ENCODE results near the gene PRICKLE3.
"Not testable (repeated sequence)": the region's sequence is repeated elsewhere in the genome, so short reads cannot be mapped to it uniquely, and the experiment has no call there.

The PRICKLE3 gene

DNA sequence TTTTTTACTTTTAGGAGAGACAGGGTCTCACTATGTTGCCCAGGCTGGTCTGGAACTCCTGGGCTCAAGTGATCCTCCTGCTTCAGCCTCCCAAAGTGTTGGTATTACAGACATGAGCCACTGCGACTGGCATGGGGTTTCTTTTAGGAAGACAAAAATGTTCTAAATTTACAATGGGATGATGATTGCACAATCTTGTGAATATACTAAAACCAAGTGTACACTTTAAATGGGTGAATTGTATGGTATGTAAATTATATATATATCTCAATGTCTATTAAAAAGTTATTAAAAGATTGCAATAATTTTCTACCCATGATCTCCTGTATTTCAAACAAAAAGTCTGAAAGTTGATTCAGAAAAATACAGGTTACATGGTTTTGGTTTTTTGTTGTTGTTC lies 32.7 kb downstream of the PRICKLE3 start:
- Histone ChIP-seq H3K9ac (no peak overlapping the region), H3K27ac (no peak overlapping the region), H3K4me1 (no peaks in the 10 kb centered on the region), H3K36me3 (ENCODE audit: control insufficient read depth, insufficient read depth, low read length) (no peaks in the 10 kb centered on the region), H3K4me2 (ENCODE audit: low read length) (no peak overlapping the region), H3K27me3 (ENCODE audit: control insufficient read depth, insufficient read depth, low read length) (no peaks in the 10 kb centered on the region), H2AFZ (no peak overlapping the region), H3K79me2 (no peaks in the 10 kb centered on the region), H3K9me3 (ENCODE audit: control insufficient read depth, low read length) (no peaks in the 10 kb centered on the region), H3K4me3 (ENCODE audit: low read depth, low read length) (no peak overlapping the region)
- TF ChIP-seq, protein P1, sequence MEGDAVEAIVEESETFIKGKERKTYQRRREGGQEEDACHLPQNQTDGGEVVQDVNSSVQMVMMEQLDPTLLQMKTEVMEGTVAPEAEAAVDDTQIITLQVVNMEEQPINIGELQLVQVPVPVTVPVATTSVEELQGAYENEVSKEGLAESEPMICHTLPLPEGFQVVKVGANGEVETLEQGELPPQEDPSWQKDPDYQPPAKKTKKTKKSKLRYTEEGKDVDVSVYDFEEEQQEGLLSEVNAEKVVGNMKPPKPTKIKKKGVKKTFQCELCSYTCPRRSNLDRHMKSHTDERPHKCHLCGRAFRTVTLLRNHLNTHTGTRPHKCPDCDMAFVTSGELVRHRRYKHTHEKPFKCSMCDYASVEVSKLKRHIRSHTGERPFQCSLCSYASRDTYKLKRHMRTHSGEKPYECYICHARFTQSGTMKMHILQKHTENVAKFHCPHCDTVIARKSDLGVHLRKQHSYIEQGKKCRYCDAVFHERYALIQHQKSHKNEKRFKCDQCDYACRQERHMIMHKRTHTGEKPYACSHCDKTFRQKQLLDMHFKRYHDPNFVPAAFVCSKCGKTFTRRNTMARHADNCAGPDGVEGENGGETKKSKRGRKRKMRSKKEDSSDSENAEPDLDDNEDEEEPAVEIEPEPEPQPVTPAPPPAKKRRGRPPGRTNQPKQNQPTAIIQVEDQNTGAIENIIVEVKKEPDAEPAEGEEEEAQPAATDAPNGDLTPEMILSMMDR (IDR thresholded peaks at IDR 0.05), result no peak

DNA sequence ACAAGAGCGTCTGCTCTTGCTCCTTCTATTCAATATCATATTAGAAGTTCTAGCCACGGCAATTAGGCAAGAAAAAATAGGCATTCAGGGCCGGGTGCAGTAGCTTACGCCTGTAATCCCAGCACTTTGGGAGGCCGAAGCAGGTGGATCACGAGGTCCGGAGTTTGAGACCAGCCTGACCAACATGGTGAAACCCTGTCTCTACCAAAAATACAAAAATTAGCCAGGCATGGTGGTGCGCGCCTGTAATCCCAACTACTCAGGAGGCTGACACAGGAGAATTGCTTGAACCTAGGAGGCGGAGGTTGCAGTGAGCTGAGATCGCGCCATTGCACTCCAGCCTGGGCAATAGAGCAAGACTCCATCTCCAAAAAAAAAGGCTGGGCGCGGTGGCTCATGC lies 36.9 kb downstream of the PRICKLE3 start:
- H3K9ac ChIP-seq; H3K27me3 ChIP-seq (ENCODE audit: control insufficient read depth, insufficient read depth, low read length); H3K79me2 ChIP-seq; H3K36me3 ChIP-seq (ENCODE audit: control insufficient read depth, insufficient read depth, low read length); H2AFZ ChIP-seq; H3K9me3 ChIP-seq (ENCODE audit: control insufficient read depth, low read length); H3K27ac ChIP-seq; H3K4me1 ChIP-seq; H3K4me2 ChIP-seq (ENCODE audit: low read length); H3K4me3 ChIP-seq (ENCODE audit: low read depth, low read length): not testable (repeated sequence)

DNA sequence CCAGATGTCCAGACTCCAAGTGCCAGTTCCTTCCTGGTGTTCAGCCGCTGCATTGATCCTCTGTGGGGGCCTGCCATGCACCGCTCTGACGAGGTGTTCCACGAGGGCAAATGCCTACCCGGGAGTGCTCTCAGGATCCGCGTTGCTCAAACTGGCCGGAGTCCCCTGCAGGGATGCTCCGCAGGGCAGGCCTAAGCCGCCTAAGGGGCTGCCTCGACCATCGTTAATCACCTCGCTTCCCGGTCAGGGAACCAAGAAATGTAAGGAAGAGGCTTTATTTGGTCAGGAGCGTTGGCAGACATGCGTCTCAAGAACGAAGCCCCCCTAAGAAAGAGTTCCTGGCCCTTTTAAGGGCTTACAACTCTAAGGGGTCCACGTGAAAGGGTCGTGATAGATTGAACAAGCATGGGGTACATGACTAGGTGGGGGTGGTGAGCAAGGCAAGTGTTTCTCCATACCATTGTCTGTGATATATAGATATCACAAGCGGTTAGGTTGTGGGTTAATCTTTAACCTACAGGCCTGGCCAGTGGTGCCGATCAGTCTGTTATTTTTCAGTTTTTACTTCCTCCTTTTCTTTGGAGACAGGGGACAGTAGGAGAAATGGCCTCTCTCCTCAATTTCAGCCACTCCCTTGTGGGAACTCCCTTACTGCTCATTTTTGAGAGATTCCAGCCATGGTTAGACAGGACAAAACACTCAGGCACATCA lies 37.6 kb downstream of the PRICKLE3 start:
- H3K36me3 ChIP-seq (ENCODE audit: control insufficient read depth, insufficient read depth, low read length); H2AFZ ChIP-seq; H3K27me3 ChIP-seq (ENCODE audit: control insufficient read depth, insufficient read depth, low read length); H3K4me3 ChIP-seq (ENCODE audit: low read depth, low read length); H3K27ac ChIP-seq; H3K79me2 ChIP-seq; H3K4me1 ChIP-seq; H3K9ac ChIP-seq; H3K9me3 ChIP-seq (ENCODE audit: control insufficient read depth, low read length); H3K4me2 ChIP-seq (ENCODE audit: low read length): not testable (repeated sequence)

DNA sequence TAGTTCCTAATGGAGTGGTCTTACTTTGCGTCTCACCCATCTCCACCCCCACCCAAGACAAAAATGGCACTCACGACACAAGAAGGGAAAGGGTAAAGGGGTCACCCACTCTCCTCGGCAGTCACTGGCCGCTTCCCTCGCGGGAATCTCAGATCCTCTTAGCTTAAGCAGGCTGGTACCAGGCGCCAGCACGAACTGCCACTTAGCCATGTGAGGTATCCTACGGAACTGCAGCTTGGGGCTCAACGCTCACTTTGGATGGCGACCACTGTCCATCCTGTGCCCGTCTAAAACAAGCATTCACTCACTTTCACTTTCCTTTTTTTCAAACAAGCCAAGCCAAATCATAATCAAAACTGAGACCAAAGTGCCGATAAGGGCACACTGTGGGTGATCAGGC lies 38.2 kb downstream of the PRICKLE3 start:
- H3K4me1 ChIP-seq, result no peaks in the 10 kb centered on the region
- no peaks in the 10 kb centered on the region for H3K9me3 ChIP-seq (ENCODE audit: control insufficient read depth, low read length)
- no peak overlapping the region for H2AFZ ChIP-seq
- no peaks in the 10 kb centered on the region for H3K79me2 ChIP-seq
- no peak overlapping the region for H3K4me2 ChIP-seq (ENCODE audit: low read length)
- H3K4me3 ChIP-seq (ENCODE audit: low read depth, low read length), result no peak overlapping the region
- TF ChIP-seq, protein P1 (IDR thresholded peaks at IDR 0.05), result no peak
- H3K27ac ChIP-seq, result no peak overlapping the region
- no peaks in the 10 kb centered on the region for H3K36me3 ChIP-seq (ENCODE audit: control insufficient read depth, insufficient read depth, low read length)
- no peaks in the 10 kb centered on the region for H3K27me3 ChIP-seq (ENCODE audit: control insufficient read depth, insufficient read depth, low read length)
- no peak overlapping the region for H3K9ac ChIP-seq

DNA sequence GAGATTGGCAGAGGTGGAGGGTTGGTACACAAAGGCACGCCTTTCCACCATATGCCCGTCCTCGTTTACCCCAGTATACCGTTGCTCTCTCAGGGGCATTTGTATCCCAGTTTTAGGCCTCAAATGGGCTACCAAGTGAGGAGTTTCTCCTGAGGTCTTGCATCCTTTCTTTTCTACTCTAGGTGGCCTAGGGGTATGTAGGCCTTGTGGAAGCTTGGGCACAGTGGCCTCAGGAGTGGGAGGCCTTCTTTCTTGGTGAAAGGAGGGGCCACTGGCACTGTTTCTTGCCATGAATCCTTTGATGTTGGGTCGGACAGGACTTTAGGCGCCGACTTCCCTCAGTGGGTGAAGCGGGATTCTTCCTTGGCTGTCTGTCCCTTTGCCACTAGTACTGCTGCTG lies 38.9 kb downstream of the PRICKLE3 start:
- Histone ChIP-seq H3K4me1 (no peaks in the 10 kb centered on the region), H3K4me3 (ENCODE audit: low read depth, low read length) (no peak overlapping the region), H3K36me3 (ENCODE audit: control insufficient read depth, insufficient read depth, low read length) (no peaks in the 10 kb centered on the region), H3K9me3 (ENCODE audit: control insufficient read depth, low read length) (no peaks in the 10 kb centered on the region), H3K9ac (no peak overlapping the region), H3K27me3 (ENCODE audit: control insufficient read depth, insufficient read depth, low read length) (no peaks in the 10 kb centered on the region), H2AFZ (no peak overlapping the region), H3K4me2 (ENCODE audit: low read length) (no peak overlapping the region), H3K79me2 (no peaks in the 10 kb centered on the region), H3K27ac (no peak overlapping the region)
- TF ChIP-seq, protein P1 (IDR thresholded peaks at IDR 0.05), result no peak

DNA sequence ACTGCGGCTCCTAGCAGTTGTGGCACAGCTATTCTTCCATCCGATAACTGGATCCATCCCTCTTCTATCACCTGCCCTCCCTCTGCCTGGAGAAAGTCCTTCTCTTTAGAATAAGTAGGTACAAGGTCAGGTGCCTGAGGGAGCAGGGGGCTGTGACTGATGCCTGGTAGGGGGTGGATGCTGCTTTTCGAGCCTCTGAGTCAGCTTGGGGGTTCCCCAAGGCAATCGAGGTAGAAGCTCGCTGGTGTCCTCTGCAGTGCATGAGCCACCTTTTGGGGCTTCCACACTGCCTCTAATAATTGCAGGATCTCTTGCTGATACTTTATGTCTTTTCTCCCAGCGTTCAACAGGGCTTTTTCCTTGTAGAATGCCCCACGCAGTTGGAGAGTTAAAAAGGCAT lies 43.0 kb downstream of the PRICKLE3 start:
- H3K79me2 ChIP-seq; H3K4me2 ChIP-seq (ENCODE audit: low read length); H3K4me1 ChIP-seq; H3K4me3 ChIP-seq (ENCODE audit: low read depth, low read length); H3K9me3 ChIP-seq (ENCODE audit: control insufficient read depth, low read length); H3K9ac ChIP-seq; H3K27ac ChIP-seq; H2AFZ ChIP-seq; H3K36me3 ChIP-seq (ENCODE audit: control insufficient read depth, insufficient read depth, low read length); H3K27me3 ChIP-seq (ENCODE audit: control insufficient read depth, insufficient read depth, low read length): not testable (repeated sequence)
